Renal cortex interstitium (tissue), 11 donors: ENCODE data around the gene FGF1. TPM values are rescaled to one million over a fixed set of nuclear protein-coding genes. Genes with fewer than 3 reads are reported as not detected.
"Not testable (repeated sequence)": the region's sequence is repeated elsewhere in the genome, so short reads cannot be mapped to it uniquely, and the experiment has no call there.

Experiments
- DNase-seq, 11 donors: peaks; one replicate each; pipeline ENCODE4 v3.0.0-alpha.2; 2013; ENCODE audit warnings: low read depth in 9 of 11, low spot score in 4 of 11; ENCODE audit errors: extremely low read depth in 1 of 11
- polyA plus RNA-seq, 3 donors: library from polyadenylated mRNA; unstranded; fragments of 120-200 nt; gene quantifications; one replicate each; pipeline ENCODE4 v1.2.1, GENCODE V29; 2013; ENCODE audit not compliant: insufficient read length in 3 of 3

The FGF1 gene
- polyA plus RNA-seq, 3 donors, result 16.4 to 17.5 (median 17.3) TPM

- no peak for DNase-seq
Measured at GRCh38 chr5:142657446-142657845, 28.4 kb downstream of the FGF1 start.

- peak in 10 of 11 donors; percentile 65 to 81 (median 74) for DNase-seq
Measured at GRCh38 chr5:142655339-142656267, 30.3 kb downstream of the FGF1 start.

GRCh38 chr5:142654578-142655058 is 31.3 kb downstream of the FGF1 start:
- DNase-seq, result no peak

GRCh38 chr5:142653321-142653720 is 32.6 kb downstream of the FGF1 start:
- DNase-seq, result no peak

- DNase-seq, result no peak
Measured at GRCh38 chr5:142652563-142652962, 33.3 kb downstream of the FGF1 start.

GRCh38 chr5:142650881-142651280 is 35.0 kb downstream of the FGF1 start:
- no peak for DNase-seq

GRCh38 chr5:142650060-142650459 is 35.8 kb downstream of the FGF1 start:
- DNase-seq, result no peak

GRCh38 chr5:142648108-142648507 is 37.8 kb downstream of the FGF1 start:
- DNase-seq, result not testable (repeated sequence)

GRCh38 chr5:142645456-142645855 is 40.4 kb downstream of the FGF1 start:
- DNase-seq, result no peak

GRCh38 chr5:142644640-142645361 is 41.1 kb downstream of the FGF1 start:
- no peak for DNase-seq

GRCh38 chr5:142644127-142644526 is 41.8 kb downstream of the FGF1 start:
- no peak for DNase-seq

- DNase-seq, result no peak
Measured at GRCh38 chr5:142643634-142644033, 42.3 kb downstream of the FGF1 start.

- DNase-seq, result no peak
Measured at GRCh38 chr5:142642427-142642826, 43.5 kb downstream of the FGF1 start.

- no peak for DNase-seq
Measured at GRCh38 chr5:142641711-142642110, 44.2 kb downstream of the FGF1 start.

GRCh38 chr5:142640316-142641005 is 45.4 kb downstream of the FGF1 start:
- DNase-seq, result no peak

- no peak for DNase-seq
Measured at GRCh38 chr5:142639455-142639854, 46.4 kb downstream of the FGF1 start.

- DNase-seq, result no peak
Measured at GRCh38 chr5:142637871-142638270, 48.0 kb downstream of the FGF1 start.

- no peak for DNase-seq
Measured at GRCh38 chr5:142636698-142637324, 49.1 kb downstream of the FGF1 start.

- peak in 3 of 11 donors; percentile 7 to 38 (median 37) for DNase-seq
Measured at GRCh38 chr5:142636093-142636492, 49.8 kb downstream of the FGF1 start.
